Measurements from ENCODE around the gene USP32. TPM values are rescaled to one million over a fixed set of nuclear protein-coding genes. Genes with fewer than 3 reads are reported as not detected.

The USP32 gene
- total and polyA plus RNA-seq, 2 donors (not counting 3 experiments of a cell fraction or from before 2014, with no cell fraction given), result 15.7 to 52.9 TPM

DNA sequence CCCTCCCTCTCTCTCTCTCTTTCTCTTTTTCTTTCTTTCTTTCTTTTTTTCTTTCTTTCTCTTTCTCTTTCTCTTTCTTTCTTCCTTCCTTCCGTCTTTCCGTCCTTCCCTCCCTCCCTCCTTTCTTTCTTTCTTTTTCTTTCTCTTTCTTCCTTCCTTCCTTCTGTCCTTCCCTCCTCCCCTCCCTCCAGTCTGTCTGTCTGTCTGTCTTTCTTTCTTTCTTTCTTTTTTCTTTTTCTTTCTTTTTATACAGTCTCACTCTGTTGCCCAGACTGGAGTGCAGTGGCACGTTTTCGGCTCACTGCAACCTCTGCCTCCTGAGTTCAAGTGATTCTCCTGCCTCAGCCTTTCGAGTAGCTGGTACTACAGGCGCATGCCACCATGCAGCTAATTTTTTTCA, 227.8 kb downstream of the USP32 start:
- Histone ChIP-seq H3K9me3 (replicated peaks; ENCODE audit: control insufficient read depth, insufficient read depth, low read length) (no peaks in the 10 kb centered on the region), H2AFZ (ENCODE audit: low read depth, low read length) (no peak overlapping the region), H4K20me1 (replicated peaks; ENCODE audit: control insufficient read depth, extremely low read depth, insufficient read depth, low read length) (no peaks in the 10 kb centered on the region), H3K79me2 (ENCODE audit: control insufficient read depth, insufficient read depth, low read length) (no peaks in the 10 kb centered on the region), H3K36me3 (ENCODE audit: control insufficient read depth in 2 of 2, extremely low read depth in 1 of 2, insufficient read depth in 2 of 2, low read length in 2 of 2) (no peaks in the 10 kb centered on the region), H3K27me3 (ENCODE audit: control insufficient read depth in 2 of 2, insufficient read depth in 2 of 2, low read length in 2 of 2) (no peaks in the 10 kb centered on the region), H3K9me1 (replicated peaks; ENCODE audit: control insufficient read depth, extremely low read depth, insufficient read depth, low read length) (no peaks in the 10 kb centered on the region), H3K4me1 (ENCODE audit: control insufficient read depth, extremely low read depth, insufficient read depth, low read length) (peaks cover 5% of the 10 kb centered on the region), H3K4me2 (ENCODE audit: insufficient read depth, low read length) (no peak overlapping the region), H3K4me3 (replicated peaks in 1 of 3; ENCODE audit: insufficient read depth in 1 of 3, low read depth in 1 of 3, low read length in 3 of 3) (no peak overlapping the region), H3K27ac (ENCODE audit: insufficient read depth, low read depth, low read length) (no peak overlapping the region), H3K9ac (replicated peaks; ENCODE audit: extremely low read depth, insufficient read depth, low read length) (no peak overlapping the region)
- no TSS peak for BruUV-seq (replicated peaks)
- FAIRE-seq, result no peak
- intact Hi-C loops (cut with micrococcal nuclease), result no loop called here
- no peak for TF ChIP-seq EZH2 (IDR thresholded peaks at IDR 0.05; ENCODE audit: borderline replicate concordance, low read depth, low read length, severe bottlenecking)
- no peak for TF ChIP-seq JUN (IDR thresholded peaks at IDR 0.05; ENCODE audit: borderline replicate concordance, insufficient read depth, insufficient read length, low read depth)
- TF ChIP-seq POLR2A (IDR thresholded peaks at IDR 0.05; ENCODE audit: low read depth, low read length), result no peak
- TF ChIP-seq FOS (IDR thresholded peaks at IDR 0.05; ENCODE audit: borderline replicate concordance, insufficient read depth, low read length), result no peak
- TF ChIP-seq MYC (IDR thresholded peaks at IDR 0.05; ENCODE audit: low read depth, low read length), result no peak
- TF ChIP-seq GATA2 (IDR thresholded peaks at IDR 0.05; ENCODE audit: insufficient read depth, insufficient read length, low read depth, low read length), result no peak
- TF ChIP-seq POLR2AphosphoS5 (IDR thresholded peaks at IDR 0.05; ENCODE audit: insufficient read depth, low read depth, low read length), result no peak
- TF ChIP-seq, protein P1, sequence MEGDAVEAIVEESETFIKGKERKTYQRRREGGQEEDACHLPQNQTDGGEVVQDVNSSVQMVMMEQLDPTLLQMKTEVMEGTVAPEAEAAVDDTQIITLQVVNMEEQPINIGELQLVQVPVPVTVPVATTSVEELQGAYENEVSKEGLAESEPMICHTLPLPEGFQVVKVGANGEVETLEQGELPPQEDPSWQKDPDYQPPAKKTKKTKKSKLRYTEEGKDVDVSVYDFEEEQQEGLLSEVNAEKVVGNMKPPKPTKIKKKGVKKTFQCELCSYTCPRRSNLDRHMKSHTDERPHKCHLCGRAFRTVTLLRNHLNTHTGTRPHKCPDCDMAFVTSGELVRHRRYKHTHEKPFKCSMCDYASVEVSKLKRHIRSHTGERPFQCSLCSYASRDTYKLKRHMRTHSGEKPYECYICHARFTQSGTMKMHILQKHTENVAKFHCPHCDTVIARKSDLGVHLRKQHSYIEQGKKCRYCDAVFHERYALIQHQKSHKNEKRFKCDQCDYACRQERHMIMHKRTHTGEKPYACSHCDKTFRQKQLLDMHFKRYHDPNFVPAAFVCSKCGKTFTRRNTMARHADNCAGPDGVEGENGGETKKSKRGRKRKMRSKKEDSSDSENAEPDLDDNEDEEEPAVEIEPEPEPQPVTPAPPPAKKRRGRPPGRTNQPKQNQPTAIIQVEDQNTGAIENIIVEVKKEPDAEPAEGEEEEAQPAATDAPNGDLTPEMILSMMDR (IDR thresholded peaks at IDR 0.05; ENCODE audit: extremely low read depth in 1 of 2, insufficient read depth in 1 of 2, low read depth in 1 of 2, low read length in 2 of 2), result no peak
- TF ChIP-seq, protein P2, sequence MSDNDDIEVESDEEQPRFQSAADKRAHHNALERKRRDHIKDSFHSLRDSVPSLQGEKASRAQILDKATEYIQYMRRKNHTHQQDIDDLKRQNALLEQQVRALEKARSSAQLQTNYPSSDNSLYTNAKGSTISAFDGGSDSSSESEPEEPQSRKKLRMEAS (IDR thresholded peaks at IDR 0.05; ENCODE audit: insufficient read depth, insufficient read length), result no peak
- POLR2A ChIA-PET, result no interaction called here
- CTCF ChIA-PET, result no interaction called here
- dilution Hi-C loops (cut with MboI; ENCODE audit: extremely low pct_ligation_motif_present, low sequenced_read_pairs), result no loop called here
- no peak for DNase-seq (ENCODE audit: low read depth, low spot score)

Data from endothelial cell of umbilical vein (primary cell).